HCT116 (cell line): Measurements from ENCODE around the gene BCL2L11. TPM values are rescaled to one million over a fixed set of nuclear protein-coding genes. Genes with fewer than 3 reads are reported as not detected.

Source experiments
- ATAC-seq: fragments of 200-7000 bp; cut with Tn5 transposase; 2 replicates; pipeline ENCODE4 v1.9.1; 2020; ENCODE audit warnings: mild to moderate bottlenecking, moderate library complexity
- BruUV-seq: library from RNA; stranded (reverse); fragments of 400-500 nt; replicated peaks from 2 replicates; lab custom pipeline; 2021; lab: Mats Ljungman, UMichigan
- CTCF ChIA-PET: fragments of 300-600 bp; sonication (Branson Sonifier 250); formaldehyde crosslinking; loops from one replicate; lab custom pipeline; 2021; ENCODE audit warnings: antibody characterized with exemption; lab: Charles Lee
- POLR2A ChIA-PET: fragments of 300-600, 350-600 bp; sonication (Branson Sonifier 250); formaldehyde crosslinking; loops from one replicate; lab custom pipeline; 2021; ENCODE audit warnings: antibody characterized with exemption; lab: Charles Lee
- RAD21 ChIA-PET, 2 experiments: fragments of 300-600 bp; sonication (Branson Sonifier 250); formaldehyde crosslinking; loops; one replicate each; lab custom pipeline; 2023; ENCODE audit warnings: low total read pairs in 2 of 2; ENCODE audit not compliant: uncharacterized antibody in 2 of 2, unreplicated experiment in 2 of 2, low non-redundant PET in 1 of 2; lab: Charles Lee
- DNase-seq: peaks from one replicate; pipeline ENCODE4 v3.0.0-alpha.2; 2010; ENCODE audit warnings: low read depth, low spot score
- H2AFZ ChIP-seq: fragments of 200-600 bp; shearing (Covaris generic), sonication (generic); 2 replicates; pipeline ENCODE4 v1.6.1; 2017; ENCODE audit warnings: low read depth, mixed run types, mixed read lengths, antibody characterized with exemption, low read length; ENCODE audit not compliant: poor library complexity, severe bottlenecking
- H3K27ac ChIP-seq: 2 replicates; pipeline ENCODE4 v1.5.1; 2012; ENCODE audit warnings: low read depth, low read length
- H3K27me3 ChIP-seq: fragments of 200-600 bp; sonication (generic); 2 replicates; pipeline ENCODE4 v1.6.1; 2016; ENCODE audit warnings: mixed run types, low read length, mixed read lengths; ENCODE audit not compliant: insufficient read depth
- H3K36me3 ChIP-seq, 2 experiments: fragments of 200-500 bp in 1 of 2; fragments of 200-600 bp in 1 of 2; sonication (Bioruptor generic) in 1 of 2; sonication (generic) in 1 of 2; 2 replicates each; pipeline versions ENCODE4 v1.5.1 to v1.6.1; 2014 to 2016; ENCODE audit warnings: low read length in 2 of 2, inconsistent platforms in 1 of 2, mixed read lengths in 1 of 2, mixed run types in 1 of 2; ENCODE audit not compliant: insufficient read depth in 2 of 2, control insufficient read depth in 1 of 2
- H3K4me1 ChIP-seq, 2 experiments: fragments of 200-600 bp in 1 of 2; sonication (generic) in 1 of 2; 2 replicates each; pipeline versions ENCODE4 v1.5.1 to v1.6.1; 2012 to 2017; ENCODE audit warnings: low read length in 2 of 2, inconsistent platforms in 1 of 2, mild to moderate bottlenecking in 1 of 2, mixed read lengths in 1 of 2, mixed run types in 1 of 2, moderate library complexity in 1 of 2; ENCODE audit not compliant: insufficient read depth in 2 of 2, control insufficient read depth in 1 of 2
- H3K4me2 ChIP-seq: fragments of 200-600 bp; sonication (generic); 2 replicates; pipeline ENCODE4 v1.6.1; 2017; ENCODE audit warnings: mixed run types, low read length, mixed read lengths
- H3K4me3 ChIP-seq, 2 experiments: fragments of 200-600 bp in 1 of 2; sonication (generic) in 1 of 2; replicated peaks in 1 of 2; 2 replicates each; pipeline ENCODE4 v1.5.1; 2011 to 2016; ENCODE audit warnings: low read length in 2 of 2, control low read depth in 1 of 2, low read depth in 1 of 2, mild to moderate bottlenecking in 1 of 2, mixed read lengths in 1 of 2, mixed run types in 1 of 2
- H3K79me2 ChIP-seq: fragments of 200-600 bp; sonication (generic); 2 replicates; pipeline ENCODE4 v1.6.1; 2017; ENCODE audit warnings: mild to moderate bottlenecking, mixed run types, low read length, moderate library complexity, mixed read lengths; ENCODE audit not compliant: insufficient read depth
- H3K9ac ChIP-seq: fragments of 200-600 bp; sonication (generic); 2 replicates; pipeline ENCODE4 v1.6.1; 2016; ENCODE audit warnings: low read length, mixed read lengths
- H3K9me2 ChIP-seq: fragments of 200-600 bp; sonication (generic), shearing (Covaris generic); 2 replicates; pipeline ENCODE4 v1.6.1; 2017; ENCODE audit warnings: mixed run types, mild to moderate bottlenecking, moderate library complexity; ENCODE audit not compliant: insufficient read depth
- H3K9me3 ChIP-seq, 2 experiments: fragments of 200-500 bp in 1 of 2; fragments of 200-600 bp in 1 of 2; sonication (Bioruptor generic) in 1 of 2; sonication (generic) in 1 of 2; 2 replicates each; pipeline ENCODE4 v1.6.1; 2014 to 2017; ENCODE audit warnings: low read length in 2 of 2, mixed read lengths in 2 of 2, inconsistent platforms in 1 of 2, low read depth in 1 of 2, mild to moderate bottlenecking in 1 of 2, mixed run types in 1 of 2, moderate library complexity in 1 of 2; ENCODE audit not compliant: control insufficient read depth in 1 of 2, insufficient read depth in 1 of 2
- H4K20me1 ChIP-seq: fragments of 200-600 bp; sonication (generic), shearing (Covaris generic); 2 replicates; pipeline ENCODE4 v1.6.1; 2017; ENCODE audit warnings: mixed run types, mild to moderate bottlenecking, moderate library complexity; ENCODE audit not compliant: insufficient read depth
- CEBPB ChIP-seq: IDR thresholded peaks from 2 replicates; pipeline ENCODE4 v1.6.1; 2012; ENCODE audit warnings: low read depth
- EGR1 ChIP-seq: IDR thresholded peaks from 2 replicates; pipeline ENCODE4 v1.6.1; 2012; ENCODE audit warnings: low read depth
- EZH2 ChIP-seq: fragments of 200-600 bp; sonication (generic); IDR thresholded peaks from 2 replicates; pipeline ENCODE4 v1.6.1; 2017; ENCODE audit warnings: antibody characterized with exemption, mixed run types
- EZH2phosphoT487 ChIP-seq: fragments of 200-600 bp; IDR thresholded peaks from 2 replicates; pipeline ENCODE4 v1.6.1; 2018; ENCODE audit warnings: antibody characterized with exemption, borderline replicate concordance
- FOSL1 ChIP-seq: IDR thresholded peaks from 2 replicates; pipeline ENCODE4 v1.6.1; 2012; ENCODE audit warnings: low read depth
- POLR2AphosphoS5 ChIP-seq: IDR thresholded peaks from 2 replicates; pipeline ENCODE4 v1.6.1; 2011; ENCODE audit warnings: mild to moderate bottlenecking, low read depth, low read length, moderate library complexity
- RAD21 ChIP-seq: IDR thresholded peaks from 2 replicates; pipeline ENCODE4 v1.6.1; 2012; ENCODE audit warnings: low read depth, mild to moderate bottlenecking
- YY1 ChIP-seq: IDR thresholded peaks from 2 replicates; pipeline ENCODE4 v1.6.1; 2011; ENCODE audit warnings: low read length, low read depth, moderate library complexity, mild to moderate bottlenecking; ENCODE audit not compliant: insufficient replicate concordance; ENCODE audit errors: extremely low read depth
- ZFX ChIP-seq: fragments of 450-650 bp; IDR thresholded peaks from 2 replicates; pipeline ENCODE4 v1.6.1; 2017
- ZNF274 ChIP-seq: fragments of 200-500 bp; sonication (Bioruptor generic); IDR thresholded peaks from 2 replicates; pipeline ENCODE4 v1.6.1; 2014; ENCODE audit warnings: mild to moderate bottlenecking, low read depth, low read length, inconsistent platforms
- intact Hi-C: fragments of 100-400 bp; cut with micrococcal nuclease; formaldehyde crosslinking; loops from 2 replicates; pipeline ENCODE4 v1.10.0; 2022
- total RNA-seq: library from RNA; stranded (reverse); gene quantifications from one replicate; pipeline ENCODE4 v1.2.1, GENCODE V29; 2021; ENCODE audit not compliant: unreplicated experiment

The BCL2L11 gene
- total RNA-seq, 1 experiment from 2014 or later = 17.8 TPM

GRCh38 chr2:111167076-111167862, 46.6 kb downstream of the BCL2L11 start (continued):
- no peak for TF ChIP-seq YY1
- TF ChIP-seq, all 23 proteins: peak for 0

- Histone ChIP-seq H3K4me2 (peak overlapping the region; percentile 64), H3K36me3 (peaks cover 11 to 12% of the 10 kb centered on the region in 2 experiments; a peak in 2 of 4 replicates), H3K9me2 (no peaks in the 10 kb centered on the region), H2AFZ (no peak overlapping the region), H3K4me1 (peaks cover 32 to 38% of the 10 kb centered on the region in 2 experiments), H4K20me1 (no peaks in the 10 kb centered on the region), H3K27me3 (no peaks in the 10 kb centered on the region), H3K4me3 (0 out of 4 replicates have a peak overlapping the region, but pooled peaks of 1 of the 2 experiments have one; percentile 26), H3K9ac (no peak overlapping the region), H3K9me3 (no peaks in the 10 kb centered on the region), H3K79me2 (no peaks in the 10 kb centered on the region), H3K27ac (no peak overlapping the region)
- ChIA-PET RAD21 (no interaction called here), POLR2A (interaction anchor here (2.4 kb wide), 1 partner anchor 47 kb away, joined by 6 read pairs; the partner anchor contains the start of gene BCL2L11), CTCF (no interaction called here)
- no TSS peak for BruUV-seq
- DNase-seq (no peak), ATAC-seq (peak; percentile 15)
- intact Hi-C loops = no loop called here
- no peak for TF ChIP-seq FOSL1
- TF ChIP-seq ZFX = no peak
- no peak for TF ChIP-seq ZNF274
- TF ChIP-seq EZH2 = no peak
- TF ChIP-seq CEBPB = no peak
- no peak for TF ChIP-seq EZH2phosphoT487
- TF ChIP-seq POLR2AphosphoS5 = no peak
- no peak for TF ChIP-seq EGR1
- TF ChIP-seq RAD21 = no peak
These were observed 47.1 kb downstream of the BCL2L11 start for GRCh38 chr2:111167863-111168162.
